IMR-90 (cell line): ENCODE data around the gene RBBP8NL.

Source experiments
- CTCF ChIP-seq: conservative IDR thresholded peaks from 2 replicates; pipeline ENCODE4 v1.5.1; 2012; ENCODE audit warnings: mild to moderate bottlenecking, low read depth, low read length, improper control_type of control experiment
- MAFK ChIP-seq: IDR thresholded peaks from 2 replicates; pipeline ENCODE4 v1.6.1; 2012; ENCODE audit warnings: low read depth, low read length, improper control_type of control experiment
- MAZ ChIP-seq: IDR thresholded peaks from 2 replicates; pipeline ENCODE4 v1.6.1; 2012; ENCODE audit warnings: low read depth, mild to moderate bottlenecking, low read length, improper control_type of control experiment, moderate library complexity, borderline replicate concordance
- POLR2A ChIP-seq: IDR thresholded peaks from 2 replicates; pipeline ENCODE4 v1.6.1; 2012; ENCODE audit warnings: mild to moderate bottlenecking, low read depth, low read length
- RFX5 ChIP-seq: IDR thresholded peaks from 2 replicates; pipeline ENCODE4 v1.8.0; 2012; ENCODE audit warnings: low read depth, mild to moderate bottlenecking, low read length, moderate library complexity
- SMC3 ChIP-seq: fragments of 150-350 bp; IDR thresholded peaks from 2 replicates; pipeline ENCODE4 v1.6.1; 2016; ENCODE audit warnings: low read depth, mild to moderate bottlenecking, antibody characterized with exemption, low read length, moderate library complexity

GRCh38 chr20:62386383-62387218, 40.7 kb downstream of the RBBP8NL start, which contains the start of gene RPS21:
- TF ChIP-seq MAZ: peak; percentile 93
- TF ChIP-seq CTCF: no peak
- TF ChIP-seq RFX5: no peak
- no peak for TF ChIP-seq MAFK
- peak; percentile 84 for TF ChIP-seq POLR2A
- no peak for TF ChIP-seq SMC3
